Brain microvascular endothelial cell (primary cell): ENCODE data around the gene LSM12.
"Not testable (repeated sequence)": the region's sequence is repeated elsewhere in the genome, so short reads cannot be mapped to it uniquely, and the experiment has no call there.

Source experiments
- DNase-seq: peaks from one replicate; pipeline ENCODE4 v3.0.0-alpha.2; 2020
- H3K27ac ChIP-seq: fragments of 250-450 bp; sonication (Bioruptor Pico); 2 replicates; pipeline ENCODE4 v1.5.1; 2020; ENCODE audit warnings: mild to moderate bottlenecking, moderate library complexity
- H3K27me3 ChIP-seq: fragments of 250-450 bp; sonication (Bioruptor Pico); replicated peaks from 2 replicates; pipeline ENCODE4 v1.5.1; 2020; ENCODE audit warnings: mild to moderate bottlenecking
- H3K36me3 ChIP-seq: fragments of 250-450 bp; sonication (Bioruptor Pico); replicated peaks from 2 replicates; pipeline ENCODE4 v1.5.1; 2020; ENCODE audit warnings: mild to moderate bottlenecking
- H3K4me3 ChIP-seq: 2 replicates; pipeline ENCODE4 v1.5.1; 2011; ENCODE audit warnings: low read depth, mild to moderate bottlenecking, control low read depth, low read length, moderate library complexity
- in situ Hi-C: cut with HindIII; loops from 2 replicates; pipeline ENCODE4 v1.10.0; 2017; ENCODE audit warnings: low sequenced_read_pairs, low pct_ligation_motif_present
- TF ChIP-seq, protein P1 (sequence below): IDR thresholded peaks from 2 replicates; pipeline ENCODE4 v1.5.1; 2011; ENCODE audit warnings: low read depth, mild to moderate bottlenecking, moderate library complexity, low read length, control low read depth, inconsistent platforms; ENCODE audit errors: missing control alignments

The LSM12 gene

GRCh38 chr17:44062871-44063270, 3.6 kb downstream of the LSM12 start:
- Histone ChIP-seq H3K27ac (no peak overlapping the region), H3K36me3 (peaks cover 39% of the 10 kb centered on the region), H3K27me3 (no peaks in the 10 kb centered on the region), H3K4me3 (no peak overlapping the region)
- DNase-seq: no peak
- in situ Hi-C loops: no loop called here
- TF ChIP-seq, protein P1, sequence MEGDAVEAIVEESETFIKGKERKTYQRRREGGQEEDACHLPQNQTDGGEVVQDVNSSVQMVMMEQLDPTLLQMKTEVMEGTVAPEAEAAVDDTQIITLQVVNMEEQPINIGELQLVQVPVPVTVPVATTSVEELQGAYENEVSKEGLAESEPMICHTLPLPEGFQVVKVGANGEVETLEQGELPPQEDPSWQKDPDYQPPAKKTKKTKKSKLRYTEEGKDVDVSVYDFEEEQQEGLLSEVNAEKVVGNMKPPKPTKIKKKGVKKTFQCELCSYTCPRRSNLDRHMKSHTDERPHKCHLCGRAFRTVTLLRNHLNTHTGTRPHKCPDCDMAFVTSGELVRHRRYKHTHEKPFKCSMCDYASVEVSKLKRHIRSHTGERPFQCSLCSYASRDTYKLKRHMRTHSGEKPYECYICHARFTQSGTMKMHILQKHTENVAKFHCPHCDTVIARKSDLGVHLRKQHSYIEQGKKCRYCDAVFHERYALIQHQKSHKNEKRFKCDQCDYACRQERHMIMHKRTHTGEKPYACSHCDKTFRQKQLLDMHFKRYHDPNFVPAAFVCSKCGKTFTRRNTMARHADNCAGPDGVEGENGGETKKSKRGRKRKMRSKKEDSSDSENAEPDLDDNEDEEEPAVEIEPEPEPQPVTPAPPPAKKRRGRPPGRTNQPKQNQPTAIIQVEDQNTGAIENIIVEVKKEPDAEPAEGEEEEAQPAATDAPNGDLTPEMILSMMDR: no peak

DNA sequence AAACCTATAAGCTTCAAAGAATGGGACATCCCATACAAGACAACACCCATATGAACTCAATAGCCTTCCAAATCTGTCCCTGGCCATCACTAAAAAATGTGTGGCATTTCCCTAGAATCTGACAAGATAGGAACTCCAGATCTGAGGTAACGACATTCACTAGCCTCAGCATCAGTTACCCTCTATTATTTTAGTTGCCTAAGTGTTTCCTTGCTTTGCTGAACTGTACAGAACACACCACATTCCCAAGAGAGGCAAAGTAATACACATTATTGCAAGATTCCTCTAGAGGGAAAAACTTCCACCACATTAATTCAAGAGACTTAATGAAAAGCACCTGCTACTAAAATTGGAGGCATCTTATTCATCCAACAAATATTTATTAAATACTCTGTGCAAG, 5.0 kb downstream of the LSM12 start:
- H3K27ac ChIP-seq: no peak overlapping the region
- in situ Hi-C loops: no loop called here
- H3K4me3 ChIP-seq: no peak overlapping the region
- peaks cover 43% of the 10 kb centered on the region for H3K36me3 ChIP-seq
- DNase-seq: no peak
- no peaks in the 10 kb centered on the region for H3K27me3 ChIP-seq
- TF ChIP-seq, protein P1: no peak

DNA sequence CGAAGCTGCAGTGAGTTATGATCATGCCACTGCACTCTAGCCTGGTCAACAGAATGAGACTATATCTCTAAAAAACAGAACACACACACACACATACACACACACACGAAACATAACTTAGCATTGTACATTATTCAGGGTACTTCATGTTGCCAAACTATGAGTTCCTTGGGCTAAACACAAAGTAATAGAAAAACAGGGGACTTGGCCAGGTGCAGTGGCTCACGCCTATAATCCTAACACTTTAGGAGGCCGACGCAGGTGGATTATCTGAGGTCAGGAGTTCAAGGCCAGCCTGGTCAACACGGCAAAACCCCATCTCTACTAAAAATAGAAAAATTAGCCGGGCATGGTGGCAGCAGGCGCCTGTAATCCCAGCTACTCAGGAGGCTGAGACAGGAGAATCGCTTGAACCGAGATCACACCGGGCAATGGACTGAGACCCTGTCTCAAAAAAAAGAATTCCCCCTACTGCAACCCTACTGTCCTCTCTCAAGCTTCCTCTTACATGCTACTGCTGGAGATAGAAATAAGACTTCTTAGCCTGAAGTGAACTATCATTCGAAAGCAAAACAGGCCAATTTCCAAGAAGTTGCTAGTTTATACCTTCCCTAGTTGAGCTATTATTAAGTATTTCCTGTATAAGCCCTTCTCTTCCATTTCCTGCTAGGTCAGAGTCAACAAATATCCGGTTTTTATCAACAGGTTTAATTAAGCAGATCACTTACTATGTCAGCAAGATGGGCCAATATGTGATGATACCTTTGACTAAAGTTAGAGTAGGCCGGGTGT, 7.2 kb downstream of the LSM12 start:
- TF ChIP-seq, protein P1: no peak
- no peak overlapping the region for H3K27ac ChIP-seq
- H3K4me3 ChIP-seq: no peak overlapping the region
- in situ Hi-C loops: no loop called here
- peaks cover 49% of the 10 kb centered on the region for H3K36me3 ChIP-seq
- H3K27me3 ChIP-seq: no peaks in the 10 kb centered on the region
- DNase-seq: no peak

DNA sequence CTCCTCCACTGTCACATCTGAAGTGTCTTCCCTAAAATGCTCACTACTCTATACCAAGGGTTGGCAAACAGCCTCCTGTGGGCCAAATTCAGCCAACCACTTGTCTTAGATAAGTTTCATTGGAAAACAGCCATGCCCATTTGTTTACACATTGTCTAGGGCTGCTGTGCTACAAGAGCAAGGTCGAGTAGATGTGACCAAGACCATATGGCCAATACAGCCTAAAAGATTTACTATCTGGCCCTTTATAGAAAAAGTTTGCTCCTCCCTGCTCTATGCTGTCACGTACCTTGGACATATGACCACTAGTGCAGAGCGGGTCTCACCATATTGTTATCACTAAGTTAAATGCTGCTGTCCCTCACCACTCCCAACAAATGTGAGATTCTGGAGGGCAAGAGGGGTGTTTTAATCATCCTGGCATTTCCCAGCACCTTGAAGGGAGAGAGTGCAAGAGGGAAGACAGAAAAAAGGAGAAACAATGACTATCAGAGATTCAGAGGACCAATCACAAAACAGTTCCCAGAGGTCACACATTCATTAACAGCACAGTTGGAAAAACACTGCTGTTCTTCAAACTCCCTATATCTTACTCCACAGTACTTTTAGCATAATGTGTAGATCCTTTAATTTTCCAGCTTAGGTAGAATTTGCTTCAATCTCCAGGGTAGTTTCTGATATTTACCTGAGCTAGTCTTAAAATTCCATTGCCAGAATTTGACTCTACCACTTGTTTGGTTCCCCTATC, 13.2 kb downstream of the LSM12 start:
- Histone ChIP-seq H3K27ac (no peak overlapping the region), H3K27me3 (no peaks in the 10 kb centered on the region), H3K36me3 (peaks cover 52% of the 10 kb centered on the region), H3K4me3 (no peak overlapping the region)
- DNase-seq: no peak
- TF ChIP-seq, protein P1: no peak
- in situ Hi-C loops: no loop called here

GRCh38 chr17:44049294-44050060, 17.0 kb downstream of the LSM12 start:
- no peak for DNase-seq
- Histone ChIP-seq H3K4me3 (no peak overlapping the region), H3K36me3 (peaks cover 53% of the 10 kb centered on the region), H3K27me3 (no peaks in the 10 kb centered on the region), H3K27ac (no peak overlapping the region)
- TF ChIP-seq, protein P1: no peak
- in situ Hi-C loops: no loop called here

DNA sequence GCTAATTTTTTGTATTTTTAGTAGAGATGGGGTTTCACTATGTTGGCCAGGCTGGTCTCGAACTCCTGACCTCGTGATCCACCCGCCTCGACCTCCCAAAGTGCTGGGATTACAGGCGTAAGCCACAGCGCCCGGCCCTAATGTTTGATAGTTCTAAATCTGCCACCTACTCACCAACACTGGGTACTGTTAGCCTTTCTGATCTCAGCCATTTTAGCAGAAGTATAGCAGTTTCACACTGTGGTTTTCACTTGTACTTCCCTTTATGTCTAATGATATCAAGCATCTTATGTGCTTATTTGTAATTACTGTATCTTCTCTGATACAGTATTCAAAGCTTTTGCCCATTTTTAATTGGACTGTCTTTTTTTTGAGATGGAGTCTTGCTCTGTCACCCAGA, 19.6 kb downstream of the LSM12 start:
- H3K4me3 ChIP-seq, in situ Hi-C loops, H3K27ac ChIP-seq, H3K27me3 ChIP-seq, DNase-seq: not testable (repeated sequence)
- peaks cover 40% of the 10 kb centered on the region for H3K36me3 ChIP-seq
